HG03460 (cell line): ENCODE results near the gene CAMP.
"Not testable (repeated sequence)": the region's sequence is repeated elsewhere in the genome, so short reads cannot be mapped to it uniquely, and the experiment has no call there.

Experiments
- ATAC-seq: cut with Tn5 transposase; IDR thresholded peaks from one replicate; pipeline ENCODE4 v1.9.1; 2021; ENCODE audit not compliant: unreplicated experiment

Gene CAMP

DNA sequence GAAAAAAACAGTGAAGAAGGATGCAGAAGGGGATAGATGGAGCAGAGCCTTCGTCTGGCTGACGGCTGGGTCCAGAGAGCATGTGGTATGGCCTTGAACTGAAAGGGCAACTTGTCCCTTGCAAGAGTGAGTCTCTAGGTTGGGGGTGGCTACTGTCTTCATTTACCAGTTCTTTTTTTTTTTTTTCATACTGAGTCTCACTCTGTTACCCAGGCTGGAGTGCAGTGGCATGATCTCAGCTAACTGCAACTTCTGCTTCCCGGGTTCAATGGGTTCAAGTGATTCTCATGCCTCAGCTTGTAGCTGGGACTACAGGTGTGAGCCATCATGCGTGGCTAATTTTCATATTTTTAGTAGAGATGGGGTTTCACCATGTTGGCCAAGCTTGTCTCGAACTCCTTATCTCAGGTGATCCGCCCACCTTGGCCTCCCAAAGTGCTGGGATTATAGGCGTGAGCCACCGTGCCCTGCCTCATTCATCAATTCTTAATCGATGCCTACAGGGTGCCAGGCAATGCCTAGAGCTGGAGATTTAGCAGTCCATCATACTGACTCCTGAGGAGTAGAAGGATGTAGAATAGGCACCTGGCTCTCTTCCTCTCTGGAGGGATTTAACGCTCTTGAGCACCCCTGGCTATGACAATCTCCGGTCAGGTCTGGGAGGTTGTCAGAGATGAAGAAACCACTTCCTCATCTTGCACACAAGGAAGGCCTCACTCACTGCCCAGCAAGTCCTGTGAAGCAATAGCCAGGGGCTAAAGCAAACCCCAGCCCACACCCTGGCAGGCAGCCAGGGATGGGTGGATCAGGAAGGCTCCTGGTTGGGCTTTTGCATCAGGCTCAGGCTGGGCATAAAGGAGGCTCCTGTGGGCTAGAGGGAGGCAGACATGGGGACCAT is at the start of gene CAMP:
TSS of gene CAMP (plus strand) at position 880 of the 898 bp plus-strand sequence. CDS start at position 897, 17 bp downstream.
- ATAC-seq: peak; percentile 59

- no peak for ATAC-seq
Observed at GRCh38 chr3:48178072-48178471, 45.2 kb upstream of the CAMP start.

GRCh38 chr3:48180021-48180420 is 43.3 kb upstream of the CAMP start:
- ATAC-seq: no peak

DNA sequence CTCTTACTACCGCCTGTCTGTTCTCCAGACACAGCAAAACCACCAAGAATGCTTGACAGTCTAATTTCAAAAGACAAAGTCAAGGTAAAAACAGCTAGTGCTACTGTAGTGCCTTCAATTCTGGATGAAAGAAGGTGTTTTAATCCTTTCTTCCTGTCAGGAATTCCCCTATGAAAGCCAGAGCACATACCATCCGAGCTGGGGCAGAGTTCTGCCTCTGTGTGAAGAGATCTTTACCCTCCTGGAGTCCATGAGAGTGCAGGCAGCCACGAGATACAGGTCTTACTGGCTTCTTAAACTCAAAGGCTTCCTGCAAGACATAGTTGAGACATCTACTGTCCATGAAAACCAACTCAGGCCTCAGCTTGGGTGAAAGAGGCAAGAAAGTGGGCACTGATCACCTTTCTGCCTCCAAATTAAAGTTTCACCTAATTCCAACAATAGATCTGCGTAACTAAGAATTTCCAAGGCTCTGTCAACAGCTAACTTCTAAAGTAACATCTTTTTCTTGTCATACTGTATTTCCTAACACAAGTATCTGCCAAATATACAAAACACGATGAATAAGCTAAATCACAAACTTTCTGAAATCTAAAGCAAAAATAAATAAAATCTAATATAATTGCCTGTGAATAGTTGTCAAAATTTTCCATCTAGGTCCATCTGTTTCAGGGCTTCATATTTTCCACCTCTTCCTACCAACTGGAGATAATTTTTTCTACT is 42.6 kb upstream of the CAMP start:
- ATAC-seq: no peak

GRCh38 chr3:48184299-48184698 is 39.0 kb upstream of the CAMP start:
- no peak for ATAC-seq

DNA sequence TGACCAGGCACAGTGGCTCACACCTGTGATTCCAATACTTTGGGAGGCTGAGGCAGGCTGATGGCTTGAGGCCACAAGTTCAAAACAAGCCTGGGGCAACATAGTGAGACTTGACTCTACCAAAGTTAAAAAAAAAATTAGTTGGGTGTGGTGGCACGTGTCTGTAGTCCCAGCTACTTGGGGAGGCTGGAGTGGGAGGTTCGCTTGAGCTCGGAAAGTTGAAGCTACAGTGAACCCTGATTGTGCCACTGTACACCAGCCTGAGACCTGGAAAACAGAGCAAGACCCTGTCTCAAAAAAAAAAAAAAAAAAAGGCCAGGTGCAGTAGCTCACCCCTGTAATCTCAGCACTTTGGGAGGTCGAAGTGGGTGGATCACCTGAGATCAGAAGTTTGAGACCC is 38.2 kb upstream of the CAMP start:
- ATAC-seq: no peak

GRCh38 chr3:48186631-48187300 is 36.5 kb upstream of the CAMP start:
- ATAC-seq: no peak

GRCh38 chr3:48187301-48187578 is 36.1 kb upstream of the CAMP start:
- ATAC-seq: no peak

DNA sequence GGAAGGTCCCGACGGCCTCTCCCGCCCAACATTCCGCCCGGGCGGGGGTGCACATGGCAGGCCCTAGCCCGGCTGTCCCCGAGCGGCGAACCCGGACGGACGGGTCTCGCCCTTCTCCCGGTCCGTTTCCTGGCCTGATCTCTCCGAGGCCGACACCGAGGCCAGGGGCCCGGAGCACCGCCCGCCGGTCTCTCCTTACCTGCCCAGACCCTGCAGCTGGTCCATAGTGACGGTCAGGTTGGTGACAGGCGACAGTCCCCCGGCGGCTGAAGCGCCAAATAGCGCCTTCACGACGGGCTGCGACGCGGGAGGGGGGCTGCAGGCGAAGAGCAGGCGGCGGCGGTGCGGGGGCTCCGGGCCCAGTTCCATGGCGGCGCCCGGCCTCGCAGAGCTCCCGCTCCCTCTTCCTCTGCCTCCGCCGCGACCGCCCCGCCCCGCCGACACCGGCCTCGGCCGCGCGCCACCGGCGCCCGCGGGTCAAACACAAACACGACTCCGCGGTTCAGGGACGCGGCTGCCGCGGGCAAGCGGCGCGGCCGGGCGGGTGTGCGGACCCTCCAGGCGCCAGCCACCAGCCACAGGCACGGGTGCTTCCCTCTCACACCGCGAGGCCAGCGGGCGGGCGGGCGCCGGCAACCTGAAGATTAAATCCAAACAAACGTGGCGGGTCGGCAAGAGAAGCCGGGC is 35.6 kb upstream of the CAMP start:
- peak; percentile 23 for ATAC-seq

DNA sequence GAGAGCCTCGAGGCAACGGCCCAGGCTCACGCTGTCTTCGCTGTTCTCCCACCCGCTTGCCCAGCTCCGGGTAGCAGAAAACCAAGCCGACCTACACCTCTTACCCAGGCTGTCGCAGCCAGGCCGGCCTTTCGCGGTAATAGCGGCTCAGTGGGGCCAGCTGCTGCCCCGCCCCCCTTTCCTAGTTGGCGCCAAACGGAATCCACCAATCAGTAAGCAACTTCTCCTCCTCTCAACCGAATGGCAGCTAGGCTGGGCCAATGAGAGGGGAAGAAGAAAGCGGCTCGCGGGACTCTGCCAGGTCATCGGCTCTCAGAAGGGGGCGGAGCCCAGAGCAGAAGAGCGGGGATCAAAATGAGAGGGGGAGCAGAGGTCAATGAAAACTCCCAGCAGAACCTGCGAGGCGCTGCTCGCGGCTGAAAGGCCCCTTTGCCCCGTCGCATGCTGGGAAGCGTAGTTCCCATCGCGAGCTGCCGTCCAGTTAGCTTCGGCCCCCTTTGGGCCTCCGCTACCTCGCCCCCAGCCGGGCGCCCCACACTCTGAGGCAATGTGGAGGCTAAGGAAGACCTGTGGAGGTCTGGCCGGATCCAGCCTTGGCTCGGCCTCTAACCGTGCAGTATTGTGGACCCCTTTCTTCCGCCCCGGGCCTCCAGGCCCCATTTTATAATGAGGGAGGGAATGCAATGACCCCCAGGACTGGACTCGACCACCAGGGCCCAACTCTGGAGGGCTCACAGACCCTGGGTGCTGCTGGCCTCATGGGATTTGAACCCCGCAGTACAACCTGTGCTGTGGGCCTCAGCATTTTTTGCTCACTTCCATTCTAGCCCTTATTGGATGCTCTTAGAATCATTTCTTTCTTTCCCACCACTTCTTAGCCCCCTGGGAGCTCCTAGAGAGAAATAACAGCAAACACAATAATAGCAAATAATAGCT is 34.8 kb upstream of the CAMP start, which contains the start of gene CDC25A:
TSS of gene CDC25A (minus strand) at position 152 of the 936 bp plus-strand sequence. CDS start 470 bp downstream, outside the sequence.
- peak; percentile 96 for ATAC-seq

- no peak for ATAC-seq
Observed at GRCh38 chr3:48189321-48189720, 34.0 kb upstream of the CAMP start.

DNA sequence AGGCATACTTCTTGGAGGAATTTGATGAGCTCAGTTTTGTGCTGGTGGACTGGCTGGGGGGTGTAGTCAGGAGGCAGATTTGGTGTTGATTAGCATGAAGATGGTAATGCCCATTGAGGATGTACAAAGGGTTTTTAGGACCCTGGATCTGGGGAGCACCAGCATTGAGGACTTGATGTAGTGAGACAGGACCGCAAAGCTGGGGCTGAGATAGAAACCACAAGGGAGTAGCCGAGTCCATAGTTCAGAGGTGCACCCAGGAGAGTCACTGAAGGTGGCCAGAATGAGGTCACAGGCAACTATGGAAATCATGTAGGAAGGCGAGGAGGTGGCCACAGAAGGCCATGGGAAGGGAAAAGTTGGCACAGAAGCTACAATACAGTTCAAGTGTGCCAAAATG is 32.4 kb upstream of the CAMP start:
- no peak for ATAC-seq

DNA sequence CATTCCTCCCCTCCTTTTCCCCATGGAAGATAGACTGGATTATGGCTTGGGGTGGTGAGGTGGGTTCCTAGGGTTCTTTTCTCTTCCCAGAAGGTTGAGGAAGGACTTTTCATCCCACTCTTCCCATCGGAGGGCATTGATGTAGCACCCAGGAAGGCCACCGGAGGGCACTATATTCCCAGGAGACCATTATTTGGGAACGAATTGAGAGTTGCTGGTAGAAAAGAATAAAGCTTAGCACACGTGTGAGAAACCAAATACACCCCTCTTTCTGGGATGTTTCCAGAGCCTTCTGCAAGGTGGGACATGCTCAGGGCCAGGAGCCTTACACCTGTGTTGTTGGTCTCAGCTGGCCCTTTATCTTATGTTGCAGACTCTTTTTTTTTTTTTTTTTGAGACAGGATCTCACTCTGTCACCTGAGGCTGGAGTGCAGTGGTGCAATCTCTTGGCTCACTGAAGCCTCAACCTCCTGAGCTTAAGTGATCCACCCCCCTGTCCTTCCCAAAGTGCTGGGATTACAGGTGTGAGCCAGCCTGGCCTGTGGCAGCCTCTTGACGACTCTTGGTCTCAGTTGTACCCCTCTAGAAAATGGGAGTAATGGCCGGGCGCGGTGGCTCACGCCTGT is 28.7 kb upstream of the CAMP start:
- ATAC-seq: no peak

DNA sequence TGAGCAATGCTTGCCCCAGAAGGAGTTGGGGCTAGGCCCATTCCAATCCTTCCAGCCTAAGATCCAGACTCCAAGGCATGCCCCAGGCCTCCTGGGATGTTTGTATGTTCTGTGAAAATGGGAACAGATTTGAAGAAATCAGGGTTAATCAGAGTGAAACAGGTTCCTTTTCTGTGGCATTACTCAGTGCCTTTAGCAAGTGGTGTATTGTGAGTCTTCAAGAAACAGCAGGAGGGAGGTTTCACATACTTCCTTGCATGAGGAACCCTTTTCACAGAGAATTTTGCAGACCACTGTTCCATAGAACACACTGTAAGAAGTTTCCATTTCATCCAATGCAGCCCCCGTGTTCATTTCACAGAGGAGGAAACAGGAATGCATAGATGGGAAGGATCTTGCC is 26.7 kb upstream of the CAMP start:
- ATAC-seq: no peak

- ATAC-seq: no peak
Observed at GRCh38 chr3:48199117-48199516, 24.2 kb upstream of the CAMP start.

- ATAC-seq: no peak
Observed at GRCh38 chr3:48202632-48203031, 20.7 kb upstream of the CAMP start.

GRCh38 chr3:48208076-48208475 is 15.2 kb upstream of the CAMP start:
- no peak for ATAC-seq

DNA sequence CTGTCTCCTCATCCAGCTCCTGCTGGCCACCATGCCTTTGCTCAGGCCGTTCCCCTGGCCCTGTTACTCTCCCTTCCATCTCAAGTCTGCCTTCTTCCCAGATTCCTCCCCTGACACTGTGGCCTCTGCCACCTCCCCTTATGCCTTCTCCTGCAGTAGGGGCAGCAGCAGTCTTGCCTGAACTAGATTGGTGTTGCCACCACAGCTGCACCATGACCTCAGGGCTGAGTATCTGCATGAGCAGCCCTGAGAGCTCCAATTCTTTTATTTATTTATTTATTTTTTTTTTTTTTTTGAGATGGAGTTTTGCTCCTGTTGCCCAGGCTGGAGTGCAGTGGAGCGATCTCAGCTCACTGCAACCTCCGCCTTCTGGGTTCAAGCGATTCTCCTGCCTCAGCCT is 13.8 kb upstream of the CAMP start:
- no peak for ATAC-seq

DNA sequence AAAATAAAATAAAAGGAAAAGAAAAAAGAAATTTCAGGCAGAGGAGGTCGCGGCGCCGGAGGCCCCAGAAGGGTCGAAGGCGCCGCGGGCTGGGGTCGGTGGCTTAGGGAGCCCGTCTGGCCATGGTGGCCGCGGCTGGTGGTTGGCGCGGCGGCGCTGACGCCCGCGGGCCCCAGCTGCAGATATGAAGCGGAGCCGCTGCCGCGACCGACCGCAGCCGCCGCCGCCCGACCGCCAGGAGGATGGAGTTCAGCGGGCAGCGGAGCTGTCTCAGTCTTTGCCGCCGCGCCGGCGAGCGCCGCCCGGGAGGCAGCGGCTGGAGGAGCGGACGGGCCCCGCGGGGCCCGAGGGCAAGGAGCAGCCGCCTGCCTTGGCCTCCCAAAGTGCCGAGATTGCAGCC is 12.8 kb upstream of the CAMP start:
- ATAC-seq: not testable (repeated sequence)

GRCh38 chr3:48211776-48212175 is 11.5 kb upstream of the CAMP start:
- not testable (repeated sequence) for ATAC-seq
